SU-DHL-6 (cell line): ENCODE measurements around the gene ZNF212.

ENCODE experiments used
- CTCF ChIP-seq: fragments of 200-600 bp; sonication (generic); IDR thresholded peaks from one replicate; pipeline ENCODE4 v1.5.1; 2017; ENCODE audit warnings: antibody characterized with exemption, mild to moderate bottlenecking, low read length, moderate library complexity; ENCODE audit not compliant: insufficient read depth, poor library complexity, severe bottlenecking
- EZH2phosphoT487 ChIP-seq: fragments of 200-600 bp; sonication (generic), shearing (Covaris generic); conservative IDR thresholded peaks from 2 replicates; pipeline ENCODE4 v1.6.1; 2018; ENCODE audit warnings: mild to moderate bottlenecking, antibody characterized with exemption, low read length, moderate library complexity, mixed read lengths

GRCh38 chr7:149286811-149287400 lies 47.5 kb downstream of the ZNF212 start:
- TF ChIP-seq CTCF, result no peak
- TF ChIP-seq EZH2phosphoT487, result no peak
